GM19239 (cell line): ENCODE measurements around the gene SENP2.

ENCODE experiments used
- DNase-seq: peaks from one replicate; pipeline ENCODE4 v3.0.0; 2011; ENCODE audit warnings: low spot score; ENCODE audit not compliant: insufficient read length
- FAIRE-seq: peaks from 2 replicates; lab custom pipeline; 2011; peaks lifted over from hg19 to GRCh38; lab: Jason Lieb, UNC

Gene SENP2

GRCh38 chr3:185661772-185662171, 75.7 kb downstream of the SENP2 start:
- FAIRE-seq = no peak
- no peak for DNase-seq

DNA sequence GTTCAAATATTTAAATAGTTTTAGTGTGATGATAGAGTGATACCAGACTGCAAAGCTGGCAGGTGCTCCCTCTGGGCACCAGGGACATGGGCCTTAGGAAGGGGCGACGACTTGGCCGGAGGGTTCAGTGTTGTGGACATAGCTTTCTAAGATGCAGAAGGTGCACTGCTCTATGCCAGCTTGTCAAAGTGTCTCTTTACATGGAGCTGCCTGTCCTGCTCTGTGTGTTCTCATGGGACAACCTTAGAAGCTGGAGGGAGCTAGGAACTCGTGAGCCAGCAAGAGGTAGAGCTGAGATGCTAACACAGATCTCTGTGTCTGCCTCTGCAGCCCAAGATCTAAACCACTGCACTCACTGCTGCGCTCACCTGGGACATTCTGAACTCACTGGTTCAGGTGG, 77.8 kb downstream of the SENP2 start:
- DNase-seq = no peak
- no peak for FAIRE-seq

DNA sequence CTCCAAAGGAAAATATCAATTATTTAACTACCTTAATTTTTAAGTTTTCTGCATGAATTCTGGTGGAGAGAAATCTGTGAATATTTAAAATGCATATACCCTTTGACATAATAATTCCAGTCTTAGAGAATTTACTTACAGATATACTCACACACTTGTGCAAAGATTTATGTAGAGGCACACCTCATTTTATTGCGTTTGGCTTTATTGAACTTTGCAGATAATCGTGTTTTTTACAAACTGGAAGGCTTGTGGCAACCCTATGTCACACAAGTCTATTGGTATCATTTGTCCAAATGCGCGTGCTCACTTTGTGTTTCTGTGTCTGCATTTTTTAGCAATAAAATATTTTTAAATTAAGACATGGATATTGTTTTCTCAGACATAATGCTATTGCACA, 81.5 kb downstream of the SENP2 start:
- DNase-seq (no peak), FAIRE-seq (no peak)

- FAIRE-seq (peak; percentile 71), DNase-seq (peak; percentile 69)
These were observed 91.2 kb downstream of the SENP2 start for GRCh38 chr3:185677146-185677829.

- FAIRE-seq (peak; percentile 28), DNase-seq (no peak)
These were observed 91.9 kb downstream of the SENP2 start for GRCh38 chr3:185678027-185678426.

DNA sequence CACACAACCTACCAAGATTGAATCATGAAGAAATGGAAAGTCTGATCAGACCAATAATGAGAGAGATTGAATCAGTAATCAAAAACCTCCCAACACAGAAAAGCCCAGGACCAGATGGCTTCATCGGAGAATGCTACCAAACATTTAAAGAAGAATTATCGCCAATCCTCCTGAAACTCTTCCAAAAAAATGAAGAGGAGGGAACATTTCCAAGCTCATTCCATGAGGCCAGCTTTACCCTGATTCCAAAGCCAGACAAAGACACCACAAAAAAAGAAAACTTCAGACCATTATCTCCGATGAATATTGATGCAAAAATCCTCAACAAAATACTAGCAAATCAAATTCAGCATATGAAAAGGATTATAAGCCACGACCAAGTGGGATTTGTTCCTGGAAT, 94.1 kb downstream of the SENP2 start:
- no peak for FAIRE-seq
- DNase-seq = no peak
